ENCODE data around the gene CYTH1.

Gene CYTH1

DNA sequence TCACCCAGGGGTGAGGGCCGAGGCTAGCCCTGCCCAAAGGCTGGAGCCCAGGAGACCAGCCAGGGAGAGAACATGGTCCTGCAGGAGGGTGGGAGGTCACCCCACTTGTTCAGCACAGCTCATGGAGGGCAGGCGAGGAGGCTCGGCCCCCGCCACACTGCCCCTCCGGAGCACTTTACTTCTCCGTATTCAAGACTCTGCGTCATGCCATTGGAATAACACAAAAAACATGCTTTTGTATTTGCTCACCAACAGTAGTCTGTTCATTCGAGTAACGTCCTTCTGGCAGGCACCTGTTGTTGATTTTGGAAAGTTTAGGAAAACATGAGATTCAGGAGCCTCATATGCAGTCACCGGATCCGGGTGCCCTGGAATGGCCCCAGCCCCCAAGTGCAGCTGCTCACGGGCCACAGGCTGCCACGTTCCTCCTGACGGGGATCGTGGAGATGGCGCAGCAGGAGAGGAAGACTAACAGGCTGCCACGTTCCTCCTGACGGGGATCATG, 123.7 kb downstream of the CYTH1 start:
- no peak for ATAC-seq

DNA sequence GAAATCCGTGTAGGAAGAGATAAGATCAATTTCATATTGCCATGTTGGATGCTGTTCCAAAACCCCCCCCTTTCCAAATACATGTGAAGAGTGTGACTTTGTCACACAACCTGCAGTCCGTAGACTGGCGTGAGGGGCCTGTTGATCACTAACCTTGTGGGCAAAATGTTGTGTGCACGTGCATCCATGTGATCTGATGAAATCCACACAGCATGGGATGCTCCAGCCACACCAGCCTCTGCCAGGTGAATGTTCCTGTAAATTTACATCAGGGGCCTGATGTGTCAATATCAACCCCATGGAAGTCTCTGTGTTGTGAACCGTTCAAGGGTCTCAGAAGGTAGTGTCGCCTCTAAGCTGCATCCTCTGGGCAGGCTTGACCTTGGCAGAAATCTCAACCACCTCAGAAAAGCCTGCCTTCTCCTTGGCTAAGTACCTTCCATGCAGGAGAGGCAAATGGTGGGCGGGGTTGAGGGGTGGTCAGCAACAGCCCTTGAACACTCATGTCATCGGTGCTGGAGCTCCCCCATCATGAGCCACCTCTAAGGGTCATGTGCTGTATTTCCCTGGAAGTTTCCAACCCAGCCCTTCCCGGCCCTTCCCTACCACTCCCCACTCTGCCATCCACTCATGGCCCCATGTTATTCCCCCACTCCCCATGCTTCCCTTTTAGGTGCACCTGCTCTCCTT, 126.7 kb downstream of the CYTH1 start:
- TF ChIP-seq, protein P1, sequence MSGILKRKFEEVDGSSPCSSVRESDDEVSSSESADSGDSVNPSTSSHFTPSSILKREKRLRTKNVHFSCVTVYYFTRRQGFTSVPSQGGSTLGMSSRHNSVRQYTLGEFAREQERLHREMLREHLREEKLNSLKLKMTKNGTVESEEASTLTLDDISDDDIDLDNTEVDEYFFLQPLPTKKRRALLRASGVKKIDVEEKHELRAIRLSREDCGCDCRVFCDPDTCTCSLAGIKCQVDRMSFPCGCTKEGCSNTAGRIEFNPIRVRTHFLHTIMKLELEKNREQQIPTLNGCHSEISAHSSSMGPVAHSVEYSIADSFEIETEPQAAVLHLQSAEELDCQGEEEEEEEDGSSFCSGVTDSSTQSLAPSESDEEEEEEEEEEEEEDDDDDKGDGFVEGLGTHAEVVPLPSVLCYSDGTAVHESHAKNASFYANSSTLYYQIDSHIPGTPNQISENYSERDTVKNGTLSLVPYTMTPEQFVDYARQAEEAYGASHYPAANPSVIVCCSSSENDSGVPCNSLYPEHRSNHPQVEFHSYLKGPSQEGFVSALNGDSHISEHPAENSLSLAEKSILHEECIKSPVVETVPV (CRISPR knock-in tag; IDR thresholded peaks at IDR 0.05): no peak
- TF ChIP-seq, protein P2, sequence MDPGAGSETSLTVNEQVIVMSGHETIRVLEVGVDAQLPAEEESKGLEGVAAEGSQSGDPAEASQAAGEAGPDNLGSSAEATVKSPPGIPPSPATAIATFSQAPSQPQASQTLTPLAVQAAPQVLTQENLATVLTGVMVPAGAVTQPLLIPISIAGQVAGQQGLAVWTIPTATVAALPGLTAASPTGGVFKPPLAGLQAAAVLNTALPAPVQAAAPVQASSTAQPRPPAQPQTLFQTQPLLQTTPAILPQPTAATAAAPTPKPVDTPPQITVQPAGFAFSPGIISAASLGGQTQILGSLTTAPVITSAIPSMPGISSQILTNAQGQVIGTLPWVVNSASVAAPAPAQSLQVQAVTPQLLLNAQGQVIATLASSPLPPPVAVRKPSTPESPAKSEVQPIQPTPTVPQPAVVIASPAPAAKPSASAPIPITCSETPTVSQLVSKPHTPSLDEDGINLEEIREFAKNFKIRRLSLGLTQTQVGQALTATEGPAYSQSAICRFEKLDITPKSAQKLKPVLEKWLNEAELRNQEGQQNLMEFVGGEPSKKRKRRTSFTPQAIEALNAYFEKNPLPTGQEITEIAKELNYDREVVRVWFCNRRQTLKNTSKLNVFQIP (CRISPR knock-in tag; IDR thresholded peaks at IDR 0.05; ENCODE audit: borderline replicate concordance, low read depth): no peak
- TF ChIP-seq SNAI2 (CRISPR knock-in tag; IDR thresholded peaks at IDR 0.05) (no peak), TCF4 (CRISPR knock-in tag; IDR thresholded peaks at IDR 0.05; ENCODE audit: borderline replicate concordance) (no peak), RARB (CRISPR knock-in tag; IDR thresholded peaks at IDR 0.05) (no peak), ZFP3 (CRISPR knock-in tag; IDR thresholded peaks at IDR 0.05) (no peak)
- no peak for ATAC-seq

More for the DNA sequence above, 123.7 kb downstream of the CYTH1 start:
- no peak for TF ChIP-seq OSR1 (CRISPR knock-in tag; IDR thresholded peaks at IDR 0.05)
- no peak for TF ChIP-seq ZNF8 (CRISPR knock-in tag; IDR thresholded peaks at IDR 0.05)
- TF ChIP-seq, protein P3, sequence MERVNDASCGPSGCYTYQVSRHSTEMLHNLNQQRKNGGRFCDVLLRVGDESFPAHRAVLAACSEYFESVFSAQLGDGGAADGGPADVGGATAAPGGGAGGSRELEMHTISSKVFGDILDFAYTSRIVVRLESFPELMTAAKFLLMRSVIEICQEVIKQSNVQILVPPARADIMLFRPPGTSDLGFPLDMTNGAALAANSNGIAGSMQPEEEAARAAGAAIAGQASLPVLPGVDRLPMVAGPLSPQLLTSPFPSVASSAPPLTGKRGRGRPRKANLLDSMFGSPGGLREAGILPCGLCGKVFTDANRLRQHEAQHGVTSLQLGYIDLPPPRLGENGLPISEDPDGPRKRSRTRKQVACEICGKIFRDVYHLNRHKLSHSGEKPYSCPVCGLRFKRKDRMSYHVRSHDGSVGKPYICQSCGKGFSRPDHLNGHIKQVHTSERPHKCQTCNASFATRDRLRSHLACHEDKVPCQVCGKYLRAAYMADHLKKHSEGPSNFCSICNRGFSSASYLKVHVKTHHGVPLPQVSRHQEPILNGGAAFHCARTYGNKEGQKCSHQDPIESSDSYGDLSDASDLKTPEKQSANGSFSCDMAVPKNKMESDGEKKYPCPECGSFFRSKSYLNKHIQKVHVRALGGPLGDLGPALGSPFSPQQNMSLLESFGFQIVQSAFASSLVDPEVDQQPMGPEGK (CRISPR knock-in tag; IDR thresholded peaks at IDR 0.05; ENCODE audit: borderline replicate concordance): no peak
- no peak for TF ChIP-seq PPARA (CRISPR knock-in tag; IDR thresholded peaks at IDR 0.05; ENCODE audit: borderline replicate concordance)
- no peak for TF ChIP-seq TOX (CRISPR knock-in tag; IDR thresholded peaks at IDR 0.05; ENCODE audit: borderline replicate concordance)
- TF ChIP-seq ISL1 (CRISPR knock-in tag; IDR thresholded peaks at IDR 0.05): no peak
- TF ChIP-seq, protein P2 (CRISPR knock-in tag; IDR thresholded peaks at IDR 0.05; ENCODE audit: borderline replicate concordance, low read depth): no peak
- TF ChIP-seq ESRRG (CRISPR knock-in tag; IDR thresholded peaks at IDR 0.05): no peak
- no peak for TF ChIP-seq ZNF565 (CRISPR knock-in tag; conservative IDR thresholded peaks at IDR 0.05; ENCODE audit: low read depth)
- TF ChIP-seq, protein P1 (CRISPR knock-in tag; IDR thresholded peaks at IDR 0.05): no peak
- TF ChIP-seq ZNF70 (CRISPR knock-in tag; IDR thresholded peaks at IDR 0.05): no peak
- TF ChIP-seq, protein P4, sequence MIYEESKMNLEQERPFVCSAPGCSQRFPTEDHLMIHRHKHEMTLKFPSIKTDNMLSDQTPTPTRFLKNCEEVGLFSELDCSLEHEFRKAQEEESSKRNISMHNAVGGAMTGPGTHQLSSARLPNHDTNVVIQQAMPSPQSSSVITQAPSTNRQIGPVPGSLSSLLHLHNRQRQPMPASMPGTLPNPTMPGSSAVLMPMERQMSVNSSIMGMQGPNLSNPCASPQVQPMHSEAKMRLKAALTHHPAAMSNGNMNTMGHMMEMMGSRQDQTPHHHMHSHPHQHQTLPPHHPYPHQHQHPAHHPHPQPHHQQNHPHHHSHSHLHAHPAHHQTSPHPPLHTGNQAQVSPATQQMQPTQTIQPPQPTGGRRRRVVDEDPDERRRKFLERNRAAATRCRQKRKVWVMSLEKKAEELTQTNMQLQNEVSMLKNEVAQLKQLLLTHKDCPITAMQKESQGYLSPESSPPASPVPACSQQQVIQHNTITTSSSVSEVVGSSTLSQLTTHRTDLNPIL (CRISPR knock-in tag; IDR thresholded peaks at IDR 0.05; ENCODE audit: low read depth): no peak
- no peak for TF ChIP-seq RARB (CRISPR knock-in tag; IDR thresholded peaks at IDR 0.05)
- no peak for TF ChIP-seq CSDC2 (CRISPR knock-in tag; IDR thresholded peaks at IDR 0.05)
- TF ChIP-seq BACH2 (CRISPR knock-in tag; IDR thresholded peaks at IDR 0.05; ENCODE audit: borderline replicate concordance): no peak
- no peak for TF ChIP-seq SNAI2 (CRISPR knock-in tag; IDR thresholded peaks at IDR 0.05)
- no peak for TF ChIP-seq ZFP30 (CRISPR knock-in tag; IDR thresholded peaks at IDR 0.05)
- TF ChIP-seq ARNTL (CRISPR knock-in tag; IDR thresholded peaks at IDR 0.05; ENCODE audit: borderline replicate concordance, low read depth): no peak
- no peak for TF ChIP-seq TCF4 (CRISPR knock-in tag; IDR thresholded peaks at IDR 0.05; ENCODE audit: borderline replicate concordance)
- no peak for TF ChIP-seq ZC3H10 (CRISPR knock-in tag; IDR thresholded peaks at IDR 0.05)

Measured in SK-N-SH treated with all-trans-retinoic acid at 6 μM for 48 hours (cell line).